Measurements from ENCODE around the gene TMPRSS11E.
"Not testable (repeated sequence)": the region's sequence is repeated elsewhere in the genome, so short reads cannot be mapped to it uniquely, and the experiment has no call there.

DNA sequence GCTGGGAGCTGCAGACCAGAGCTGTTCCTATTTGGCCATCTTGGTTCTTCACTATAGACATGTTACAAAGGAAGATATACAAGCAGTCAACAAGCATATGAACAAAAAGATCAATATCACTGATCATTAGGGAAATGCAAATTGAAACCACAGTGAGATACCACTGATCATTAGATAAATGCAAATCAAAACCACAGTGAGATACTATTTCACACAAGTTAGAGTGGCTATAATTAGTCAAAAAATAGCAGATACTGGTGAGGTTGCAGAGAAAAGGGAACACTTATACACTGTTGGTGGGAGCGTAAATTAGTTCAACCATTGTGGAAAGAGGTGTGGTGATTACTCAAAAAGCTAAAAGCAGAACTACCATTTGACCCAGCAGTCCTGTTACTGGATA lies 58.2 kb downstream of the TMPRSS11E start:
- TF ChIP-seq EZH2, CTCF (IDR thresholded peaks at IDR 0.05): not testable (repeated sequence)
